GM10847 (cell line): ENCODE data around the gene ACSS2.

Experiments
- POLR2A ChIP-seq: IDR thresholded peaks from 2 replicates; pipeline ENCODE4 v1.6.1; 2011; ENCODE audit not compliant: insufficient read length; ENCODE audit errors: extremely low read depth

The ACSS2 gene

GRCh38 chr20:34953960-34954359 lies 77.5 kb downstream of the ACSS2 start:
- TF ChIP-seq POLR2A = no peak

- no peak for TF ChIP-seq POLR2A
Measured at GRCh38 chr20:34954904-34955230, 78.5 kb downstream of the ACSS2 start.

GRCh38 chr20:34955231-34956040 lies 79.0 kb downstream of the ACSS2 start, which contains the start of the genes GSS and MYH7B:
GSS (minus strand) TSS chr20:34955806; CDS start chr20:34951852, 3,954 bp downstream.
MYH7B (plus strand) TSS chr20:34955868; CDS start chr20:34978006, 22,138 bp downstream.
- peak; percentile 82 for TF ChIP-seq POLR2A

GRCh38 chr20:34956041-34956458 lies 79.6 kb downstream of the ACSS2 start:
- TF ChIP-seq POLR2A = no peak

GRCh38 chr20:34956751-34957472 lies 80.5 kb downstream of the ACSS2 start:
- no peak for TF ChIP-seq POLR2A

- no peak for TF ChIP-seq POLR2A
Measured at GRCh38 chr20:34964486-34964885, 88.1 kb downstream of the ACSS2 start.

- no peak for TF ChIP-seq POLR2A
Measured at GRCh38 chr20:34965051-34965450, 88.6 kb downstream of the ACSS2 start.

GRCh38 chr20:34967421-34967820 lies 91.0 kb downstream of the ACSS2 start:
- TF ChIP-seq POLR2A = no peak

- no peak for TF ChIP-seq POLR2A
Measured at GRCh38 chr20:34968042-34968775, 91.8 kb downstream of the ACSS2 start.

- TF ChIP-seq POLR2A = no peak
Measured at GRCh38 chr20:34970193-34970840, 93.9 kb downstream of the ACSS2 start.

GRCh38 chr20:34970846-34971560 lies 94.6 kb downstream of the ACSS2 start:
- no peak for TF ChIP-seq POLR2A

- TF ChIP-seq POLR2A = no peak
Measured at GRCh38 chr20:34971561-34972235, 95.3 kb downstream of the ACSS2 start.

GRCh38 chr20:34974246-34974645 lies 97.8 kb downstream of the ACSS2 start:
- no peak for TF ChIP-seq POLR2A

- no peak for TF ChIP-seq POLR2A
Measured at GRCh38 chr20:34976286-34976685, 99.9 kb downstream of the ACSS2 start.
